PC-9 (cell line): Measurements from ENCODE around the gene CLMN.

Experiments used
- CTCF ChIP-seq: fragments of 200-600 bp; sonication (generic); conservative IDR thresholded peaks from 2 replicates; pipeline ENCODE4 v1.6.1; 2017; ENCODE audit warnings: mixed run types, antibody characterized with exemption, mild to moderate bottlenecking, moderate library complexity
- EZH2 ChIP-seq: fragments of 200-600 bp; sonication (generic); IDR thresholded peaks from 2 replicates; pipeline ENCODE4 v1.8.0; 2017; ENCODE audit warnings: antibody characterized with exemption, low read depth

- TF ChIP-seq CTCF (no peak), EZH2 (no peak)
Measured at GRCh38 chr14:95318399-95319311, 1.1 kb downstream of the CLMN start.
